Hepatocyte (in vitro differentiated cells): ENCODE measurements around the gene TUG1. TPM values are rescaled to one million over a fixed set of nuclear protein-coding genes. Genes with fewer than 3 reads are reported as not detected.

Experiments used
- DNase-seq: peaks from one replicate; pipeline ENCODE4 v3.0.0-alpha.2; 2016; ENCODE audit warnings: low spot score
- H2AFZ ChIP-seq: fragments of 200-600 bp; sonication (generic); 2 replicates; pipeline ENCODE4 v1.6.0; 2016; ENCODE audit warnings: antibody characterized with exemption, mild to moderate bottlenecking
- H3K27ac ChIP-seq: fragments of 200-600 bp; sonication (generic); 2 replicates; pipeline ENCODE4 v1.5.1; 2016; ENCODE audit warnings: mild to moderate bottlenecking
- H3K27me3 ChIP-seq: fragments of 200-600 bp; sonication (generic); 2 replicates; pipeline ENCODE4 v1.6.1; 2016
- H3K36me3 ChIP-seq: fragments of 200-600 bp; sonication (generic); replicated peaks from 2 replicates; pipeline ENCODE4 v1.5.1; 2016; ENCODE audit warnings: low read depth; ENCODE audit not compliant: insufficient read depth
- H3K4me1 ChIP-seq: fragments of 200-600 bp; sonication (generic); 2 replicates; pipeline ENCODE4 v1.5.1; 2016; ENCODE audit warnings: mild to moderate bottlenecking, moderate library complexity; ENCODE audit not compliant: insufficient read depth
- H3K4me2 ChIP-seq: fragments of 200-600 bp; sonication (generic); 2 replicates; pipeline ENCODE4 v1.6.0; 2016
- H3K4me3 ChIP-seq: fragments of 200-600 bp; sonication (generic); 2 replicates; pipeline ENCODE4 v1.5.1; 2016; ENCODE audit warnings: mild to moderate bottlenecking
- H3K79me2 ChIP-seq: fragments of 200-600 bp; sonication (generic); 2 replicates; pipeline ENCODE4 v1.6.0; 2017; ENCODE audit warnings: mild to moderate bottlenecking
- H3K9me2 ChIP-seq: fragments of 200-600 bp; sonication (generic); replicated peaks from 2 replicates; pipeline ENCODE4 v1.6.0; 2017; ENCODE audit warnings: mild to moderate bottlenecking; ENCODE audit not compliant: insufficient read depth
- H3K9me3 ChIP-seq: fragments of 200-600 bp; sonication (generic); 2 replicates; pipeline ENCODE4 v1.5.1; 2016; ENCODE audit warnings: low read depth, mild to moderate bottlenecking
- H4K20me1 ChIP-seq: fragments of 200-600 bp; sonication (generic); 2 replicates; pipeline ENCODE4 v1.6.0; 2016; ENCODE audit warnings: mild to moderate bottlenecking; ENCODE audit not compliant: insufficient read depth, poor library complexity, severe bottlenecking
- EZH2 ChIP-seq: fragments of 200-600 bp; sonication (generic); IDR thresholded peaks from 2 replicates; pipeline ENCODE4 v1.6.1; 2016; ENCODE audit warnings: antibody characterized with exemption, mild to moderate bottlenecking, borderline replicate concordance
- EZH2phosphoT487 ChIP-seq: fragments of 200-600 bp; sonication (generic); IDR thresholded peaks from one replicate; pipeline ENCODE4 v1.6.1; 2018; ENCODE audit warnings: antibody characterized with exemption, mild to moderate bottlenecking, low read depth, moderate library complexity; ENCODE audit not compliant: unreplicated experiment, severe bottlenecking
- WGBS: methylation state at CpG from one replicate; pipeline ENCODE4 v1.1.6; 2016; ENCODE audit warnings: low lambda C conversion rate; ENCODE audit errors: missing lambda C conversion rate; 5-methylcytosine and 5-hydroxymethylcytosine counted together
- polyA plus RNA-seq: library from polyadenylated mRNA; unstranded; fragments of >200 nt; fragmentation: Nextera tagmentation; extraction: Ambion mirVana; gene quantifications from 2 replicates; pipeline ENCODE4 v1.2.1, GENCODE V29; 2016
- total RNA-seq: library from RNA; depleted of rRNA; stranded (reverse); fragments of >200 nt; gene quantifications from 2 replicates; pipeline ENCODE4 v1.2.3, GENCODE V29; 2014
- TF ChIP-seq, protein P1 (sequence below): fragments of 200-600 bp; sonication (generic); IDR thresholded peaks from 2 replicates; pipeline ENCODE4 v1.5.1; 2016; ENCODE audit warnings: antibody characterized with exemption, mild to moderate bottlenecking; ENCODE audit not compliant: poor library complexity

Gene TUG1
- total and polyA plus RNA-seq, 2 experiments from 2014 or later: 33.9 to 99.3 TPM

DNA sequence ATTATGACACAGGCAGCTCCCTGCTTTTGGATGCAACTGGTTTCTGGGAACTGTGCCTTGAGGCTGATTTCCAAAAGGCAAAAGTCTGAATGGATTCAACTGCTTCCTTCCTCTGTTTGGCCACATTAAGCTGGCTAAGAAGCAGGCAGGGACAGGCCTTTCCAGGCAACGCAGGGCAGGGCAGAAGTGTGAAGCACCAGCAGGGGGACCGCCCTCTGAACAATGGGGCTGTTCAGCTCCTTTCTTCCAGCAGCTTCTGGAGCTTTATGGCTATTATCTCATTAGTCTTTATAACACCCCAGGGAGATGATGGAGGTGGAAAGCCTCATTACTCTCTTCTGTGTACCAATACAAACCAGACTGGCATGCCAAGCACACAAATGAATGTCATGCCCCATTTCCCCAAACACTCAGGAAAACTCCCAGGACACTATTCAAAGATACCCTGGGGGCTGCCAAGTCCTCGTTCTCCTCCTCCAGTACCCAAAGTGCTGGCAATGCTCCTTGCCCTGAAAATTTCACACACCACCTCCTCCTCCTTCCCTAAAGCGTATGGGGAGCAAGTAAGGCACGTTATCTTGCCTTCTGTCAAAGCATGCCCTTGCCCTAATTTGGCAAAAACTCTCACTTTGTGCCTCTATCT lies 21.8 kb upstream of the TUG1 start:
- H3K79me2 ChIP-seq: peaks cover 10% of the 10 kb centered on the region
- H4K20me1 ChIP-seq: no peaks in the 10 kb centered on the region
- H3K4me2 ChIP-seq: no peak overlapping the region
- H3K9me2 ChIP-seq: no peaks in the 10 kb centered on the region
- peaks cover 3% of the 10 kb centered on the region for H3K36me3 ChIP-seq
- no peaks in the 10 kb centered on the region for H3K9me3 ChIP-seq
- no peak overlapping the region for H2AFZ ChIP-seq
- DNase-seq: peak; percentile 13
- no peak overlapping the region for H3K27ac ChIP-seq
- H3K4me3 ChIP-seq: no peak overlapping the region
- TF ChIP-seq EZH2 (no peak), EZH2phosphoT487 (no peak)
- WGBS: 80% methylated on average over 5 of the region's 5 CpGs
- H3K27me3 ChIP-seq: no peaks in the 10 kb centered on the region
- H3K4me1 ChIP-seq: no peaks in the 10 kb centered on the region

- Histone ChIP-seq H3K9me2 (no peaks in the 10 kb centered on the region), H2AFZ (no peak overlapping the region), H3K36me3 (peaks cover 3% of the 10 kb centered on the region), H3K27ac (no peak overlapping the region), H3K79me2 (peaks cover 12% of the 10 kb centered on the region), H4K20me1 (no peaks in the 10 kb centered on the region), H3K4me3 (no peak overlapping the region), H3K9me3 (no peaks in the 10 kb centered on the region), H3K4me1 (no peaks in the 10 kb centered on the region), H3K4me2 (no peak overlapping the region), H3K27me3 (no peaks in the 10 kb centered on the region)
- DNase-seq: peak; percentile 70
- WGBS: 27% methylated on average over 2 of the region's 2 CpGs
- TF ChIP-seq, protein P1, sequence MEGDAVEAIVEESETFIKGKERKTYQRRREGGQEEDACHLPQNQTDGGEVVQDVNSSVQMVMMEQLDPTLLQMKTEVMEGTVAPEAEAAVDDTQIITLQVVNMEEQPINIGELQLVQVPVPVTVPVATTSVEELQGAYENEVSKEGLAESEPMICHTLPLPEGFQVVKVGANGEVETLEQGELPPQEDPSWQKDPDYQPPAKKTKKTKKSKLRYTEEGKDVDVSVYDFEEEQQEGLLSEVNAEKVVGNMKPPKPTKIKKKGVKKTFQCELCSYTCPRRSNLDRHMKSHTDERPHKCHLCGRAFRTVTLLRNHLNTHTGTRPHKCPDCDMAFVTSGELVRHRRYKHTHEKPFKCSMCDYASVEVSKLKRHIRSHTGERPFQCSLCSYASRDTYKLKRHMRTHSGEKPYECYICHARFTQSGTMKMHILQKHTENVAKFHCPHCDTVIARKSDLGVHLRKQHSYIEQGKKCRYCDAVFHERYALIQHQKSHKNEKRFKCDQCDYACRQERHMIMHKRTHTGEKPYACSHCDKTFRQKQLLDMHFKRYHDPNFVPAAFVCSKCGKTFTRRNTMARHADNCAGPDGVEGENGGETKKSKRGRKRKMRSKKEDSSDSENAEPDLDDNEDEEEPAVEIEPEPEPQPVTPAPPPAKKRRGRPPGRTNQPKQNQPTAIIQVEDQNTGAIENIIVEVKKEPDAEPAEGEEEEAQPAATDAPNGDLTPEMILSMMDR: peak; percentile 84
- TF ChIP-seq EZH2: no peak
Measured at GRCh38 chr22:30947816-30948454, 21.1 kb upstream of the TUG1 start.

DNA sequence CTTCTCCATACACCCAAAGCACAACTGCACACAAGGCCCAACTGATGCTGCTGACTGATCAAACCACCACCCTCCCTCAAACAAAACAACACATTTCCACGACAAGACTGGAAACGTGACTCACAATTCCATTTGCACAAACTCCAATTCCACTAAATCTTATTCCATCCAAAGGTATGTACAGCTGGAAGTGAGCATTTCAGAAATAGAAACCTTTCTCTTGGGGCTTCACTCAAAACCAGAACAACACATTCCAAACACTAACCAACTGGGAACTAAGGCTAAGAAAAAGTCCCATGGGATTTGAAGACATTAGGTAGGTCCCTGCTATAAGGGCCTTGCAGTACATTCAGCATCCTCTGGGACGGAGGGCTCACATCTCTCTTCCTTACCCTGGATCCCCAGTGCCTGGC lies 20.1 kb upstream of the TUG1 start:
- no peaks in the 10 kb centered on the region for H3K27me3 ChIP-seq
- 71% methylated on average over 3 of the region's 3 CpGs for WGBS
- H3K79me2 ChIP-seq: peaks cover 12% of the 10 kb centered on the region
- peaks cover 3% of the 10 kb centered on the region for H3K36me3 ChIP-seq
- H3K9me3 ChIP-seq: no peaks in the 10 kb centered on the region
- no peak overlapping the region for H3K4me3 ChIP-seq
- H3K4me1 ChIP-seq: no peaks in the 10 kb centered on the region
- no peaks in the 10 kb centered on the region for H3K9me2 ChIP-seq
- no peaks in the 10 kb centered on the region for H4K20me1 ChIP-seq
- no peak overlapping the region for H3K4me2 ChIP-seq
- DNase-seq: no peak
- no peak overlapping the region for H2AFZ ChIP-seq
- no peak overlapping the region for H3K27ac ChIP-seq
- TF ChIP-seq EZH2phosphoT487 (no peak), EZH2 (no peak)
- TF ChIP-seq, protein P1: no peak

DNA sequence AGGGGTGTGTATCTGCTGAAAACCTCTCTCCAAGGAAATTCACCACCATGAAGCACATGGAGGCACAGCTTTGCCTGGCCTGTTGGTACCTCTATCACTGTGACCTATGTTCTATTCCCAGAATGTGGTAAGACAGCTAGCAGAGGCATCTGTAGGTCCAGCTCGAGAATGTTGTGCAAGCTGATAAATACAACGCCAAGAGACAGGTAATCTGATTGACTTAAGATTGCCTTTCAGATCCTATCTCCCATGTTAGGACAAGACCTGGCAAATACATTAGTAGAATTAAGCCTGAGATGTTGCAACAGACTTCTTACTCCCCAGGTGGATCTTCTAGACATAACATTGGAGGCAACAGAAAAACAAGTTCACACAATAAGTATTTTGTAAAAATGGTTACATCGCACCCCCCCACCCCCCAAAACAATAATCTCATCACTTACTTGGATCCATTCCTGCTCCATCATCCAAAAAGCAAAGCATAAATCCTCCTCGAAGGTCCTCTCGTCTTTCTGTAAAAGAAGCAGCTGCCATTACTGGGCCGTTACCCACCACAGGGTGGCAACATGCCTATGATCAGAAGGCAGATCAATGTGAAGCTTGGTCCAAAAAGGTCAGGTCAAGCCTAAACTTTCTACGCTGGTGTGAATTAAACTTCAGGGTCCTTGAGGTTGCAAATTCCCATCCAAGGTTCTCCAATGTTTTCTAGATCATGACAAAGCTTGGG lies 19.0 kb upstream of the TUG1 start:
- Histone ChIP-seq H3K4me1 (no peaks in the 10 kb centered on the region), H3K4me2 (no peak overlapping the region), H3K27me3 (no peaks in the 10 kb centered on the region), H3K36me3 (peaks cover 3% of the 10 kb centered on the region), H3K9me2 (no peaks in the 10 kb centered on the region), H3K79me2 (peaks cover 12% of the 10 kb centered on the region), H3K9me3 (no peaks in the 10 kb centered on the region), H2AFZ (no peak overlapping the region), H3K27ac (no peak overlapping the region), H3K4me3 (no peak overlapping the region), H4K20me1 (no peaks in the 10 kb centered on the region)
- 83% methylated on average over 7 of the region's 7 CpGs for WGBS
- TF ChIP-seq EZH2phosphoT487 (no peak), EZH2 (no peak)
- TF ChIP-seq, protein P1: no peak
- no peak for DNase-seq
